ENCODE data around the gene RAPGEF4. TPM values are rescaled to one million over a fixed set of nuclear protein-coding genes. Genes with fewer than 3 reads are reported as not detected.

Gene RAPGEF4
- total and polyA plus RNA-seq, 2 donors (not counting 1 experiment from before 2014, with no cell fraction given), result 0.22 to 0.30 TPM

- H3K4me1 ChIP-seq (ENCODE audit: control insufficient read depth in 2 of 2, insufficient read depth in 2 of 2, low read length in 2 of 2), result no peaks in the 10 kb centered on the region
- POLR2A ChIA-PET, result no interaction called here
- H4K20me1 ChIP-seq (ENCODE audit: control insufficient read depth, insufficient read depth, low read length, poor library complexity, severe bottlenecking), result no peaks in the 10 kb centered on the region
- no peaks in the 10 kb centered on the region for H3K36me3 ChIP-seq (replicated peaks in 1 of 2; ENCODE audit: control extremely low read depth in 1 of 2, control insufficient read depth in 1 of 2, extremely low read depth in 1 of 2, insufficient read depth in 2 of 2, low read length in 1 of 2)
- H3K79me2 ChIP-seq (ENCODE audit: control insufficient read depth, insufficient read depth, low read length), result no peaks in the 10 kb centered on the region
- no peak overlapping the region for H3K27ac ChIP-seq (ENCODE audit: low read length in 2 of 2)
- DNase-seq (no peak), ATAC-seq (ENCODE audit: low read depth) (no peak)
- Mint-ChIP-seq H3K4me3 (no peak overlapping the region), H3K27ac (no peak overlapping the region), H3K4me1 (no peaks in the 10 kb centered on the region), H3K27me3 (peaks cover 8% of the 10 kb centered on the region), H3K9me3 (ENCODE audit: insufficient read depth) (no peaks in the 10 kb centered on the region)
- H3K9me3 ChIP-seq (ENCODE audit: control extremely low read depth in 1 of 3, control insufficient read depth in 2 of 3, insufficient read depth in 1 of 3, low read length in 2 of 3), result peaks cover 0 to 10% (median 0%) of the 10 kb centered on the region in 3 donors
- no peaks in the 10 kb centered on the region for H3K27me3 ChIP-seq (replicated peaks in 1 of 4; ENCODE audit: control extremely low read depth in 1 of 4, control insufficient read depth in 3 of 4, insufficient read depth in 4 of 4, low read length in 3 of 4)
- TF ChIP-seq EZH2 (IDR thresholded peaks at IDR 0.05; ENCODE audit: borderline replicate concordance, insufficient read depth, low read depth, low read length, poor library complexity, severe bottlenecking) (no peak), CTCF (IDR thresholded peaks at IDR 0.05) (no peak)
- H2AFZ ChIP-seq (ENCODE audit: insufficient read depth, low read depth, low read length, poor library complexity, severe bottlenecking), result no peak overlapping the region
- CTCF ChIA-PET, result interaction anchor here (0.6 to 1.0 kb wide), 2 partner anchors 320 to 1137 kb away, joined by 3 to 4 read pairs; no protein-coding TSS in a partner anchor
- H3K4me3 ChIP-seq (ENCODE audit: control extremely low read depth in 1 of 5, extremely low read depth in 1 of 5, insufficient read depth in 1 of 5, low read depth in 2 of 5, low read length in 4 of 5), result no peak overlapping the region
- intact Hi-C loops (cut with micrococcal nuclease), result loop anchor here (5.0 kb wide), 1 partner anchor 1139 kb away; no protein-coding TSS in a partner anchor
- no peak overlapping the region for H3K9ac ChIP-seq (ENCODE audit: low read length)
- H3K4me2 ChIP-seq (replicated peaks; ENCODE audit: low read depth, low read length, poor library complexity, severe bottlenecking), result no peak overlapping the region
- no CpG with 5 or more reads among the region's 1 CpG for WGBS (ENCODE audit: insufficient coverage)
Measured at GRCh38 chr2:172711110-172711509, 24.5 kb upstream of the RAPGEF4 start.

- H3K27ac ChIP-seq (ENCODE audit: low read length in 2 of 2), result no peak overlapping the region
- no peaks in the 10 kb centered on the region for H4K20me1 ChIP-seq (ENCODE audit: control insufficient read depth, insufficient read depth, low read length, poor library complexity, severe bottlenecking)
- H3K27me3 ChIP-seq (replicated peaks in 1 of 4; ENCODE audit: control extremely low read depth in 1 of 4, control insufficient read depth in 3 of 4, insufficient read depth in 4 of 4, low read length in 3 of 4), result no peaks in the 10 kb centered on the region
- no peaks in the 10 kb centered on the region for H3K4me1 Mint-ChIP-seq
- H2AFZ ChIP-seq (ENCODE audit: insufficient read depth, low read depth, low read length, poor library complexity, severe bottlenecking), result no peak overlapping the region
- DNase-seq (no peak), ATAC-seq (ENCODE audit: low read depth) (no peak)
- no peak overlapping the region for H3K4me2 ChIP-seq (replicated peaks; ENCODE audit: low read depth, low read length, poor library complexity, severe bottlenecking)
- H3K9me3 Mint-ChIP-seq (ENCODE audit: insufficient read depth), result no peaks in the 10 kb centered on the region
- H3K9me3 ChIP-seq (ENCODE audit: control extremely low read depth in 1 of 3, control insufficient read depth in 2 of 3, insufficient read depth in 1 of 3, low read length in 2 of 3), result peaks cover 0 to 10% (median 0%) of the 10 kb centered on the region in 3 donors
- H3K4me3 Mint-ChIP-seq, result no peak overlapping the region
- intact Hi-C loops (cut with micrococcal nuclease), result loop anchor here (5.0 kb wide), 1 partner anchor 1140 kb away; no protein-coding TSS in a partner anchor
- H3K79me2 ChIP-seq (ENCODE audit: control insufficient read depth, insufficient read depth, low read length), result no peaks in the 10 kb centered on the region
- TF ChIP-seq EZH2 (IDR thresholded peaks at IDR 0.05; ENCODE audit: borderline replicate concordance, insufficient read depth, low read depth, low read length, poor library complexity, severe bottlenecking) (no peak), CTCF (IDR thresholded peaks at IDR 0.05) (no peak)
- no peak overlapping the region for H3K9ac ChIP-seq (ENCODE audit: low read length)
- no peaks in the 10 kb centered on the region for H3K36me3 ChIP-seq (replicated peaks in 1 of 2; ENCODE audit: control extremely low read depth in 1 of 2, control insufficient read depth in 1 of 2, extremely low read depth in 1 of 2, insufficient read depth in 2 of 2, low read length in 1 of 2)
- whole genome bisulfite sequencing (ENCODE audit: insufficient coverage), result 92% methylated on average over 13 of the region's 13 CpGs
- peaks cover 8% of the 10 kb centered on the region for H3K27me3 Mint-ChIP-seq
- CTCF ChIA-PET, result no interaction called here
- no peak overlapping the region for H3K27ac Mint-ChIP-seq
- no peak overlapping the region for H3K4me3 ChIP-seq (ENCODE audit: control extremely low read depth in 1 of 5, extremely low read depth in 1 of 5, insufficient read depth in 1 of 5, low read depth in 2 of 5, low read length in 4 of 5)
- H3K4me1 ChIP-seq (ENCODE audit: control insufficient read depth in 2 of 2, insufficient read depth in 2 of 2, low read length in 2 of 2), result no peaks in the 10 kb centered on the region
- POLR2A ChIA-PET, result no interaction called here
Measured at GRCh38 chr2:172712251-172712650, 23.4 kb upstream of the RAPGEF4 start.

All from B cell (primary cell).